ENCODE measurements around the gene HLA-A.
A peak's percentile ranks its signal among the peaks of the same experiment; 100 is the strongest.

DNA sequence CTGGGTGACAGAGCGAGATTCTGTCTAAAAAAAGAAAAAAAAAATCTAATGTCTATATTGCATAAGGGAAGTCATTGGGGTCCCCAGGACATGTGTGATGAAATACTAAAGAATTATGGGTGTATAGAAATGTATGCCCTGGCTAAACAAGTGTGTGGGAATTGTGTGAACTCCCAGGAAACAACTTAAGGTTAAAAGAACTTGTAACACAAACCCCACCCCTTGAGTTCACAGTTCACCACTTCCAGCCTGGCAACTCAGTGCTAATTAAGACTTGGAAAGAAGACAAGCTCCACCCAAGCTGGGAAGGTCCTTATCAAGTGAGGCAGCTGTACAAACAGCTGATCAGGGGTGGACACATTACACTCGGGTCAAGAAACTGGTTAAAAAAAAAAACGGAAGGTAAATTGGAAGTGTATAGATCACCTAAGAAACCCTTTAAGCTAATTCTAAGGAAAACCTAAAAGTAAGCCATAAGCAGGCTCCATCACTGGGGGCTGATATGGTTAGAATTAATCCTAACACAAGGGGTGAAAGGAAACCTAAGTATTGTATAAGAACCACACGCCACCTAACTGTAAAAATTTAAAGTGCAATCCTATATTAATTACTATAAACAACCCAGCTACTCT, 25.2 kb downstream of the HLA-A start:
- peak in 2 of 4 donors; percentile 11 to 14 for TF ChIP-seq CTCF (IDR thresholded peaks at IDR 0.05)
- TF ChIP-seq POLR2A (IDR thresholded peaks at IDR 0.05): no peak

Measured in right lobe of liver (tissue), 4 donors.